SU-DHL-6 (cell line): ENCODE measurements around the gene MARK3.

Experiments used
- CTCF ChIP-seq: fragments of 200-600 bp; sonication (generic); IDR thresholded peaks from one replicate; pipeline ENCODE4 v1.5.1; 2017; ENCODE audit warnings: antibody characterized with exemption, mild to moderate bottlenecking, low read length, moderate library complexity; ENCODE audit not compliant: insufficient read depth, poor library complexity, severe bottlenecking
- EZH2phosphoT487 ChIP-seq: fragments of 200-600 bp; sonication (generic), shearing (Covaris generic); conservative IDR thresholded peaks from 2 replicates; pipeline ENCODE4 v1.6.1; 2018; ENCODE audit warnings: mild to moderate bottlenecking, antibody characterized with exemption, low read length, moderate library complexity, mixed read lengths

- TF ChIP-seq EZH2phosphoT487 (no peak), CTCF (no peak)
These were observed 147.3 kb downstream of the MARK3 start for GRCh38 chr14:103532216-103533136.
